Amniotic epithelial cell (primary cell): ENCODE results near the gene GRIK4.

ENCODE experiments used
- DNase-seq: peaks from one replicate; pipeline ENCODE4 v3.0.0-alpha.2; 2010; ENCODE audit warnings: low read depth

The GRIK4 gene

DNA sequence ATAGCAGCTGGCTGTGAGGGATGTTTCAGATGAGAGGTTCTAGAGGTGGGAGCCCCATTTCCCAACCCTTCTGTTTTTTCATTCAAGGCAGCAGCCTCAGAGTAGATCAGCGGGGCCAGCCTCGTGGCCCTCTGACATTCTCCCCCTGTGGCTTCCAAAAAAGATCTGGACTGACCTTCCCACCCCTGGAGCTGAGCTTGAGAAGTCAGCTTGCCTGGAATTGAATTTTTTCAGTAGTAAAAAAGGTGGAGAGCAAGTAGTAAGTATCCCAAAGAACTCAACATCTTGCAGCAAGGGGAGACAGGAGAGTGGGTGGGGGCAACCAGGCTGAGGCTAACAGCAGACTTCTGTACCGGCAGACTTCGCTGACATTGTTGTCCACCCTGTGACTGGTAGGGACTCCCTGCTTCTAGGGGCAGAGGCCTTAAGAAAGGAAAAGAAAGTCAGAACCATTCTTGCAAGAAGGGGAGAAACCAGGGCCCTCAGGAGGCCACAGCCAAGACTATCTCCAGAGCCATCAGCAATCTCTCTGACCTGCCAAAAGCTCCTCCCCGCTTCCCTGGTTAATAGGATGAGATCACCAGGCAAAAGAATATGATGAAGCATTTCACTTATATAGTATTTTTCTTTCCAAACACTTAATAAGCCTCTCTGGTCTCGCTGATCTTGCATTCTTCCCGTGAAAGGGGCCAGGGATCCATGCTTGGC is 2.0 kb upstream of the GRIK4 start:
- DNase-seq = peak; percentile 63

DNA sequence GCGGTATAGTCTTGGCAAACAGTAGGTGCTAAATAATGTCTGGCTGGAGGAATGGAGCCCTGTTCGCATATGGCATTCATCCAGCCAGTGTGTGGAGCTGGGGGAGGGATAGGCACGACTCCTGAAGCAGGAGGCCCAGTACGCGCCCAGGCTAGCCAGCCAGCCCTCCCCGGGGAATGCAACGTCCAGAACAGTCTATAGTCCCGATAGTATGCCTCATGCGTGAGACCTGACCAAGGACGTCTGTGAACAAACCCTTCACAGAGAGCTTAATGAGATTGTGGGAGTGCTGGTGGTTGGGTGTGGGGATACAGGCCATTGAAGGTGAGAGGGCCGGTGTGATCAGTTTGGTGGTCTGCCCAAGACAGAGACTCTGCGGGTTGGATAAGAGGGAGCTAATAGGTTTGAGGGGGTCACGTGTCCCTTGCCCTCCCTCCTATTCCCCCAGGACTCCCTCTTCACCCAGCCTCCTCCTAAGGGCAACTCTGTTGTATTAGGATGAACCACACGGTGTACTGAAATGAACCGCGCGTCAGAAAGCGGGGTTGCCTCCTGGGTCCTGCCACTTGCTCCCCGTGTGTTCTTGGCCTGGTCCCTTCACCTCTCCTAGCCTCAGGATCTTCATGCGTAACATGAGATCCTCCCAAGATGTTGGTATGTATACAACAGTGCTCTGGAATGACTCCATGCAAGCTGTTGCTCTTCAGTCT is 987 bp upstream of the GRIK4 start:
- DNase-seq = no peak

DNA sequence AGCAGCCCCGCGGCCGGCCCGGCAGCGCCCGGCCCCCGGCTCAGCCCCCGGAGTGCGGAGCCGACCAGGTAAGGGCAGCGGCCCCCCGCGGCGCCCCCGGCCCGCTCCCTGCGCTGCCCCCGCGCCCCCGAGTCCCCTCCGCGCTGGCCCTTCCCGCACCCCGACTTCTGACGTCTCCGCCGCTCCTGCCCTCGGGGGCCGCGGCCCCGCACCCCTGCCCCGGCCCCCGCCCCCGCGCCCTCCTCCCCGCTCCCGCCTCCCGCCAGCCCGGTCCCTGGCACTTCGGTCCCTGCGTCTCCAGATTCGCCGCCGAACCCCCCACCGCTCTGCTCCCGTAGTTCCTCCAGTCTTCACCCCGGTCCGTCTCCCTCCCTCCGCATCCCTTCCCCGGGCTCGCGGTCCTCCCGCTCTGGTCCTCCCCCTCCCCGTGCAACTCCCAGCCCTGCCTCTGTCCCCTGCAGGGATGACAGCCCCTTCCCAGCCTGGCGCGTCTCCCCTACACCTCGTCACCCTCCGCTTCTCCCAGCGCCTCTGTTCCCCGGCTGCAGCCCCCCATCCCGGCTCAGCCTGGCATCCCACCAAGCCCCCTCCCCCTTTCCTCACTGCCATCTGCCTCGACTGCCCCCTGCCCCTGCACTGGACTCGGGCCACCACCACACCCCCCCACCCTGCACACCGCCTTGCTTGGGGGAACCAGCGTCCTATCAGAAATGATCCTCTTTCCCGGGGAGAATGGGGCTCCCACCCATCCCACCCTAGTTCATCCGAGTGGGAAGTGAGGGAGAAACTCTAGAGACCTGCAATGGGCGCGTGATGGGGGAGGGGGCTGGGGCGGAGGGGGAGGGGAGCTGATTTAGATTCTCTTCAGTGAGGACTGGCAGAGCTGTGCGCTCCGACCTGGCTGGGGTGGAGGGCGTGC is 531 bp downstream of the GRIK4 start:
- no peak for DNase-seq

DNA sequence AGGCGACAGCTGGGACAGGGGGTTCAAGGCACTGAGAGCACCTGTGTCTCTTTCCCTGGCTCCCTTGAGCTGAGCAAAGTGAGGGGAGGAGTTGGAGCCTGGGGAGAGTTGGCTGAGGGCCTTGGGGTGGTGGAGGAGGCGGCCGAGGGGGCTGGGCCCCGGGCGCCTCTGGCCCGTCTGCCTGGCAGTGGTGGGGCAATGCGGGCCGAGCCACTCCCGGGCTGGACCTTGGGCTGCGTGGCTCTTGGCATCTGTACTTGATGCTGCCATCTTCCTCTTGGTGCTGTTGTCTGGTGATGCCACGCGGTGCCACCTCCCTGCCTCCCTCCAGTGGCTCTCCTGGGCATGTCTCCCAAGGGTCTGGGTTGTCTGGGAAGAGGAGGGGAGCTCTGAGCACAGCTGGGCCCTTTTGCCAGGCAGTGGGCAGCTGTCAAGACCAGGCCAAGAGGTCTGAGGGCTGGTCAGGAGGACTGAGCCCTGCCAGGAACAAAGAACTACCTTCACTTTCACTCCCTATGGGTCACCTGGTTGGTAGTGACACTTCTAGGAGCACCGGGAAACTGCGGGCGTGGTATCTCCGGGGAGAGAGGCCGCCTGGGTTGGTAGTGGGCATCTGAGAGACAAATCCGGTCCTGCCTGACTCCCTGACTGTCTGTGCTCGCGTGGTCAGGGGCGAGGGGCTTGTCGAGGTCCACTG is 1.3 kb downstream of the GRIK4 start:
- no peak for DNase-seq

DNA sequence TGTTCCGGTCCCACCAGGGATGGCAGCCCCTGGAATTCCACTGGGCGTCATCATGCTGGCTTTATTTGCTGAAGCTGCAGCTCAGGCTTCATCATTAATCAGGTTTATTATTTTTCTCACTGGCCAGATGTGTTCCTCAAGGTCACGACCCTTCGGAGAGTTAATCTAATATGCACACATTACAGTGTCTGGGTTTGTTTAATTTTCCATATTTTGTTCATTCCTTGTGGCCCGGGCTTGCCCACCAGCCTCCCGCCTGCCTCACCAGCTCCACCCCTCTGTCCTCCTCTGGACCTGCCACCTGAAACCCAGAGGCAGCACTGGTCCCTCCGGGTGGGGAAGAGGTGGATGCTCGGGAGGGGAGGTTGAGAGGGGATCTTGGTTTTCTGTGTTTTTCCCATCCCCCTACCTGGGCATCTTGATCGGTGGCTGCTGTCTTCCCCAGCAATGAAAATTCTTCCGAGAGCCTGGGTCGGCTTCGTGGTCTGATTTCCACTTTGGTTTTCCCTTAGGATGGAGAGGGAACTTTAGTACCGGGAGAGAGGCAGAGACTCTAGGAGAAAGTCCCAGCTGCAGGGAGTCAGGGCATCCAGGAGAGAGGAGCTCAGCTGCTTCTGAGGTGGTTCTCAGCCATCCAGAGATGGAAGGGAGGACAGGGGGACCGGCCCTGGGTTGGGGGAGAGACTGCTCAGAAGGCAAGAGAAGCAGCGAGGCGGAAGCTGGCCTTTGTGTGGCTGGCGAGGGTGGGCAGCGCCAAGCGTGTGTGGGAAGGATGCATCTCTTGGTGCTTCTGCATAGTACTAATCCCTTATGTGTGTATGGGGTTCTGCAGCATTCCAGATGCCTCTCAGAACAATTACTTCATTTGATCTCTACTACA is 2.1 kb downstream of the GRIK4 start:
- DNase-seq = no peak

DNA sequence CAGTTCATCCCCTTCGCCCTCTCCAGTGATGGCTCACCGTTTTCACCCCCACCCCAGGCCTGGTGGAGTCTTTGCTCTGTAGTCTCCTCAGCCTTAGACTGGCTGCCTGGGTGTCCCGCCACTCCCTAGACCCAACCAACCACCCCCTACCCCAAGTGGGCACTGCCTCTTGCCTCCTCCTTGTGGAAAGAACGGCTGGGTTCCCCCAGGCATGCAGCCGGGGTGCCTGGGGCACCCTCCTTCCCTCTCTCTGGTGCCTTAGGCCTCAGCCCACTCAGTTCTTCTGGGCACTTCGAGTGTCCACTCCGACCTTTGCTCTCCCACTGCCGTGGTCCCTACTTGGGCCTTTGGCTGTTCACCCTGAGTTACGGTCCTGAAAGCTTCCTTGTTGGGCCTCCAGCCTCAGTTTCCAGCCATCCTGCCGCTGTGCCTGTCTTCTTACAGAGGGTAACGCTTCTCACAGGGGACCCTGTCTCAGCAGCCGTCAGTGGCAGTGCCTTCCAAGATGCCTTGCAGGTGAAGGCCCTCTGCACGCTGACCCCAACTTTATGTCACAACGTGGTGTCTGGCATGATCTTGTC is 3.1 kb downstream of the GRIK4 start:
- no peak for DNase-seq

DNA sequence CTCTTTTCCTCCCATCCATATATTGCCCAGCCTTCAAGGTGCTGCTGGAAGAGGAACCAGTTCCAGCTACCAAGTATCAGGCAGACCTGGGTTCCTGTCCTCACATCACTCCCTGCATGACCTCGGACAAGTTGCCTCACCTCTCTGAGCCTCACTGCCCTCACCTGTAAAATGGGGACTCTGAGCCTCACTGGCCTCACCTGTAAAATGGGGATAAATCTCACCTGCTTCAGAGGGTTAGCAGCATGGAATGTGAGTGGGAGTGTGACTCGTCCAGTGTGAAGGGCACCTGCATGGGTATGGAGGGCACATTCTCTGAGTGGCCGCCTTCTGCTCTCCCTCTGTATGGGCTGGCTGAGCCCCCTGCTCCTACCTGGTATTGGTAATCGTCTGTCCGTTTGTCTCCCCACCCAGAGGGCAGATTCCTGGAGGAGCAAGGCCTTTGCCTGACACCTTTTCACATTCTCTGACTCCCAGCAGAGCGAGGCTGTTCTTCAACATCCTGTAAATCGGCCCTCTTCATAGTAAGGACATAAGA is 3.7 kb downstream of the GRIK4 start:
- no peak for DNase-seq

DNA sequence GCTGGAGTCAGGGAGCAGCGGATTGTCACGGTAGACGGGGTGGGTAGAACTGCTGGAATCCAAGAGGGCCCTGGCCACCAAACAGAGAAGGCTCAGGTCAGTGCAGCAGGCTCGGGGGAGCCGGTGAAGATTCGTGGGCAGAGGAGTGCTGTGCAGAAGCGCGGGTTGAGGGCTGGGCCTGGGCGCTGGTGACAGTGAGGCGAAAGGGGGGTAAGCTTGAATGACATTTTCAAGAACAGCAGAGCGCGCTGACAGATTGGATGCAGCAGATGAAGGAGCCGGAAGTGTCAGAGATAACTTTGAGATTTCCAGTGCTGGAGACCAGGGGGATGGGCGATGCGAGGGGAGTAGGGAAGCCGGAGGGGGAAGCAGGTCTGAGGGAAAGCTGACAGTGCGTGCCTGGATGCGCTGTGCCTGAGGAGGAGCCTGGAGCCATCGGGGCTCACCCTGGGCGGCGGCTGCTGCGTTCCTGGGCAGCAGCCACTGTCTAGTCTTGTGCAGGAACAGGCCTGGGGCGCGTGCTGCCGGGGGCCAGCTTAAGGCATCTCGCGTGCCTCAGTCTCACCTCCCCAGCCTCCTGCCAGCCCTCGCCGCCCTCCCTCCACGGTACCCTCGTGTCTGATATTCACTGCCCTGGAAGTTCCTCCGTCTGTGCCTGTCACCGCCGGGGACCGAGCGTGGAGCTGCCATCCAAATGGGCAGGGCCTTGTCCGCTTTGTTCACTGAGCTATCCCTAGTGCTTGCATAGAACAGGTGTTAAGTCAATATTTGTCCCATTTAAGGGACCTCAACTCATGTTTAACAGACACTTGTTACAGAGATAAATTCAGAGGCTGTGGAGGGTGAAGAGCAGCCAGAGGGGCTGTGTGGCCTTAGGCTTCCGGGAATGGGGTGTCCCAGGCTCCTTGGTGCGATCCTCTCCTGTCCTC is 5.2 kb downstream of the GRIK4 start:
- DNase-seq = no peak

DNA sequence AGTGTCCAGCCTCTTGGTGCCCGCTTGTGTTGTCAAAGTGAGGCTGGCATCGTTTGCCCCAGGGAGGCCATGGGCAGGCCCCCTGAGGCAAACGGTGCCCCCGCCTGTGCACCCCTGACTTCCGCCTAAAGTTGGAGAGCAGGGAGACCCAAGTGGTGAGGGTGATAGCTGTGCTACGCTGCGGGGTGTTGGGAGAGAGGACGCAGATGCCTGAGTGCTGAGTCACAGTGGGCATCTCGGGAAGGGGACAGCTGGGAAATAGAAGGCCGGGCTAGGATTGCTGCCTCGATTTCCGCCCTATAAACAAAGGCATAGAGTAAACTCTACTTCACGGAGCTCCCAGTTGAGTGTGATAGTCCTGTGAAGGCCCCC is 5.8 kb downstream of the GRIK4 start:
- DNase-seq = no peak

DNA sequence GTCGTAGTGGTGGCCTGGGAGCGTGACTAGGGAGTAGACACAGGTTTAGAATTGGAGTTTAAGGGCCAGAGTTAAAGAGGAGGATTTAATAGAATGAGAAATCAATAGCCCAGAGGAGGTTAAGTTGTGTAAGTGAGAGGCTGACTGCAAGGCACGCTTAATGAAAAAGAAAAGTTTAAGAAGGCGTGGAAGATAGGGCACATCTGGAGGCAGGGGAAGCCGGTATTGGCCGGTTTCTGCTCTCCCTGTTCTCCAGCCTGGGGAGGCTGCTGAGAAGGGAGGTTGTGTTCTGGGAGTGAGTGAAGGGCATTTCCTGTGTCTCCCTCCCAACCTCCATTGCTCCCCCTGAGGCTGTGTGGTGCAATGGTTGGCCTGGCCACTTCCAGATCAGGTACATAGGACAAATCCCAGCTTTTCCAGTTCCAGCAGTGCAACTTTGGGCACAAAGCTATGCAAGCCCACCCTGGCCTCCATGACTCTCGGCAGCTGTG is 6.3 kb downstream of the GRIK4 start:
- DNase-seq = no peak

DNA sequence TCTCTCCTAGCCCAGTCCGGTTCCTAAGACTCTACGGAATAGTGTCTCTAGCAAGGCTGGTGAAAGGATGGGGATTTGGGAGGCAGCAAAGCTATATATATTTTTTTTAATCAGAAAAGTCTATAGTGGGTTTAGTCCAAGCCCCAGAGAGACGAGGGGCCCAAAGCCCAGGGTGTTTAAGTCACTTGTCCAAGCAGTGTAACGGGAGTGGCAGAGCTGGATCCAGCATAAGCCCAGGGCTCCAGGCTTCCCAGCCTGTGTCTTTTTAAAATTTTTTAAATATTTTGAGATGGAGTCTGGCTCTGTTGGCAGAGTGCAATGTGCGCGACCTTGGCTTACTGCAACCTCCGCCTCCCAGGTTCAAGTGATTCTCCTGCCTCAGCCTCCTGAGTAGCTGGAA is 6.8 kb downstream of the GRIK4 start:
- DNase-seq = no peak

DNA sequence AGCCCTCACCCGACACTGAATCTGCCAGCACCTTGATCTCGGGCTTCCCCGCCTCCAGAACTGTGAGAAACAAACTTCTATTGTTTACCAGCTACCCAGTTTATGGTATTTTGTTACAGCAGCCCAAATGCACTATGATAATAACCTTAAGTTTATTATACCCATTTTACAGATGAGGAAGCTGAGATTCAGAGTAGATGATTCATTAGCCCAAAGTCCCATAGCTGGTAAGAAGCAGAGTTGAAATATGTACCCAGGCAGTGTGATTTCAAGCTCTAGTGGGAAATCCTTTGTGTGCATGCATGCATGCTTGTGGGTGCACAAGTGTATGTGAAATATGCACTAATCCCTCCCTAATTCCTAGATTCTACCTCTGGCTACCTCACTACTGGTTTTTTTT is 7.9 kb downstream of the GRIK4 start:
- DNase-seq = no peak

DNA sequence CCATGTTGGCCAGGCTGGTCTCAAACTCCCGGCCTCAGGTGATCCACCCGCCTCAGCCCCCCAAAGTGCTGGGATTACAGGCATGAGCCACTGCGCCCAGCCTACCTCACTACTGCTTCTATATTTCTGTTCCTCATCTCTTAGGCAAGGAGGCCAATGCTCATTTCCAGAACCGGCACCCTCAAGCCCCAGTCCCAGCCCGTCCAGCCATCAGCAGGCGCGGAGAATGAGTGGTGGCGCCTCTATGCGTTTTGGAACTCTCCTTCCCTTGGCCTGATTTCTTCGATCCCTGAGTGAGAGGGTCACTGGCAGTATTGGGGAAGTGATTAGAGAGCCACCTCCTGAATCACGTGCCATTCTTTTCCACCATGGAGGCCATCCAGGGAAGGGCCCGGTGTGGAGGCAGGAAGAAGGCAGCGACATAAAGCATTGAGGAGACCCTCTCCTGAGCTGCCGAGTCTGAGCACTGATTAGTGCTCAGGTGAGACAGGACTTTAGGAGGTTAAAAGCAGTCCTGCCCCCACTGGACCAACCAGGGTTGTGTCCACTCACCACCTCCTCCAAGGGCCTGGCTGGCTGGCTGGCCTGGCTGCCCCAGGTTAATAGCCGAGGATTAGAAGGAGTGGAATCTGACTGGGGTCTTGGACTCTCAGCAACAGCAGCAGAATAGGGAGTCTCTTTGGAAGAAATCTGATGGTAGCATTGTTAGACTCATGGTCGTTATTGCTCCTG is 8.7 kb downstream of the GRIK4 start:
- no peak for DNase-seq

DNA sequence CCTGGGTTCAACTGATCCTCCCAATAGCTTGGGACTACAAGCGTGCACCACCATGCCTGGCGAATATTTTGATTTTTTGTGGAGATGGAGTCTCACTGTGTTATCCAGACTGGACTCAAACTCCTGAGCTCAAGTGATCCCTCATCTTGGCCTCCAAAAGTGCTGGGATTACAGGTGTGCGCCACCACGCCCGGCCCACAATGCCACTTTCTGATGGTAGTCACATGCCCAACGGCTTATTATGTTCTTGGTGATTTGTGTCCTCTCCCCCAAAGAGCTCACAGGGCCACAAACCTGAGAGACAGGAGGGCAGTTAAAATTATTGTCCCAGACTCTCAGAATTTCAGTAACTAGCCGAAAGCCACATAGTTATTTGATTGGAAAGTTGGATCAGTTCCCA is 9.6 kb downstream of the GRIK4 start:
- no peak for DNase-seq

DNA sequence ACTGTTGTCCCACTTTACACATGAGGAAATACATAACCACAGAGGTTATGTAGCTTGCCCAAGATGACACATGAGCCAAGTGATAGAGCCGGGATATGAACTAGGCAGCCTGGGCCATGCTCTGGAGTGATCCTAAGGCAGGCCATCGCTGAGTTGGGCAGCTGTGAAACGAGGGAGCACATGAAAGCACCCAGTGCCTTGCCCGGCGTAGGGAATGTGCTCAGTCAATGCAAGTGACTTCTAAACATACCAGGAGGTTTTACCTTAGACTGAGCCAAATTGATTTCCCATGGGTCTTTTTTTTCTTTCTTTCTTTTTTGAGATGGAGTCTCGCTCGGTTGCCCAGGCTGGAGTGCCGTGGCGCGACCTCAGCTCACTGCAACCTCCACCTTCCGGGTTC is 10.5 kb downstream of the GRIK4 start:
- DNase-seq = no peak

DNA sequence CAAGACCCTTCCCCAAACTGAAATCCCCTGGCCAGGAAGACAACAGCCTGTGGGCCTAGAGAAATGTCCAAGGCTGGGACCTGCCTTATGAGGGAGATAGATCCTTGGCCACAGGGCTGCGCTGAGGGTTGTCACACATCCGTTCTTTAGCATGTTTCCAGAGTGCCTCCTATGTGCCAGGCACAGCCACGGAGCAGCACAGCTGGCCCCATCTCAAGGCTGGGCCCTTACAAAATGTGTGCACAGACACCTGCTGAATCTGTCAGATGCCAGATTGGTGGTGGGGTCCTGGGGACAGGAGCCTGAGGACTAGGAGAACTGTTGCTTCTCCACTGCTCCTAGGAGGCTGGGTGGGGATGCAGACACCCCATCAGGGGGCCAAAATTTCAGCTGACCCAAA is 11.2 kb downstream of the GRIK4 start:
- DNase-seq = no peak

DNA sequence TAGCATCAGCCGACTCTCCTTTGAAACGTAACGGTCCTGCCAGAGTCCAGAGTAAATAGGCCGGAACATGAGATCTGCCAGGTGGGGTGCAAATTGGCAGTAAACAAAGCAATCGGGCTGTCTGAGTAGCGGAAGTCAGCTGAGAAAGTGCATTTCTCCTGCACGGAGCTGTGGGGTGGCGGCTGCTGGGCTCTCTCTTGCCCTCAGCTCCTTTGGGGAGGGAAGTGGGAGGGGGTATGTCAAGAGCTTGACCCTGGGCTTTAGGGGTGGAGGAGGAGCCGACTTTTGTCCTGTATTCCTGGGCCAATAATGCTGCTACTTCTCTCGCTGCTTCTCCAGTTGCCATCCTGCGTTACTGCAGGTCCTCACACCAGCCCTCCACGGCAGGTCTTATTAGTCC is 11.6 kb downstream of the GRIK4 start:
- no peak for DNase-seq

DNA sequence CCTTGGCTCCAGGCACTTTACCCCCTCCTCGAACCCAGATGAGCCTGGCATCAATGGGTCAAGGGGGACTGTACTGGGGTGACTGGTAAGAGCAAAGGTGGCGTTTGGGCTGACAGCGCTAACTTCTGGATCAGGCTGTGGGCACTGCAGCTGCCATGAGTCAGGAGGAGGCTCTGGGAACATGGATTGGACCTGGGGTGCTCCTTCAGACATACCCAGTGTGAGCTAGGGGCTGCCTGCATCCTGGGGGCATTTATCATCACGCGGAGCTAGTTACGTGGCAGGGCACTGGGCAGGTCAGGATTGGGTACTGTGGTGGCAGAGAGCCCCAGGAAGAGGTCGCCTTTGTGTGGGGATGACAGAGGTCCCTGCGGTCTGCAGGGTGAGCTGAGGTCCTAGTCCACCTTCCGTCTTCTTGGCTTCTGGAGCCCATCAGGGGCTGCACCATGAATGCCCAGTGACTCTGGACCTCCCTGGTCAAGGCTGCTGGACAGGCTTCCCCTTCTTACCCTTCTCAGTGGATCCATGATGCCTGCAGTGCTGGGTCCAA is 13.1 kb downstream of the GRIK4 start:
- no peak for DNase-seq
